IMR-90 (cell line): ENCODE measurements around the gene JAKMIP2. TPM values are rescaled to one million over a fixed set of nuclear protein-coding genes. Genes with fewer than 3 reads are reported as not detected.

Experiments used
- ATAC-seq: fragments of 200-7000 bp; cut with Tn5 transposase; 2 replicates; pipeline ENCODE4 v1.9.1; 2020; ENCODE audit warnings: low read depth, mild to moderate bottlenecking, moderate library complexity
- BruUV-seq: library from RNA; stranded (reverse); fragments of 400-500 nt; replicated peaks from 2 replicates; lab custom pipeline; 2021; lab: Mats Ljungman, UMichigan
- CTCF ChIA-PET: fragments of 300-600 bp; formaldehyde crosslinking; extraction: SDS; loops from one replicate; lab custom pipeline; 2021; ENCODE audit warnings: antibody characterized with exemption; lab: Yijun Ruan, JAX
- POLR2A ChIA-PET: fragments of 300-600 bp; sonication (Branson Sonifier 250); formaldehyde crosslinking; loops from one replicate; lab custom pipeline; 2022; ENCODE audit warnings: antibody characterized with exemption; ENCODE audit not compliant: unreplicated experiment; lab: Charles Lee
- DNase-seq: peaks from one replicate; pipeline ENCODE4 v3.0.0; 2013
- H2AFZ ChIP-seq: replicated peaks from 2 replicates; pipeline ENCODE3; 2013; ENCODE audit warnings: low read length, mild to moderate bottlenecking; ENCODE audit not compliant: poor library complexity
- H2AK5ac ChIP-seq: 2 replicates; pipeline ENCODE4 v1.6.1; 2013; ENCODE audit warnings: low read depth, low read length, inconsistent platforms
- H2AK9ac ChIP-seq: replicated peaks from 2 replicates; pipeline ENCODE3; 2013; ENCODE audit warnings: mild to moderate bottlenecking, low read depth, low read length, moderate library complexity; ENCODE audit not compliant: poor library complexity
- H2BK120ac ChIP-seq: 2 replicates; pipeline ENCODE4 v1.6.1; 2013; ENCODE audit warnings: low read depth, low read length, inconsistent platforms
- H2BK15ac ChIP-seq: 3 replicates; pipeline ENCODE4 v1.6.1; 2013; ENCODE audit warnings: low read depth, low read length, inconsistent platforms
- H2BK20ac ChIP-seq: 2 replicates; pipeline ENCODE4 v1.6.1; 2013; ENCODE audit warnings: low read depth, mild to moderate bottlenecking, inconsistent platforms, low read length, moderate library complexity
- H2BK5ac ChIP-seq: 2 replicates; pipeline ENCODE4 v1.6.1; 2013; ENCODE audit warnings: mild to moderate bottlenecking, low read depth, low read length, inconsistent platforms; ENCODE audit not compliant: poor library complexity, severe bottlenecking
- H3K14ac ChIP-seq: replicated peaks from 2 replicates; pipeline ENCODE4 v1.6.1; 2013; ENCODE audit warnings: low read depth, low read length, inconsistent platforms
- H3K18ac ChIP-seq: 2 replicates; pipeline ENCODE4 v1.6.1; 2013; ENCODE audit warnings: low read depth, low read length, control low read depth
- H3K23ac ChIP-seq: 2 replicates; pipeline ENCODE4 v1.6.1; 2013; ENCODE audit warnings: low read depth, low read length, inconsistent platforms
- H3K27ac ChIP-seq: 2 replicates; pipeline ENCODE4 v1.5.1; 2013; ENCODE audit warnings: mild to moderate bottlenecking, control low read depth, low read length; ENCODE audit not compliant: insufficient read depth
- H3K27me3 ChIP-seq: 2 replicates; pipeline ENCODE4 v1.6.1; 2013; ENCODE audit warnings: low read length; ENCODE audit not compliant: control insufficient read depth, insufficient read depth
- H3K36me3 ChIP-seq: 2 replicates; pipeline ENCODE4 v1.6.1; 2013; ENCODE audit warnings: low read length, mixed read lengths; ENCODE audit not compliant: control insufficient read depth, insufficient read depth
- H3K4ac ChIP-seq: 2 replicates; pipeline ENCODE4 v1.6.1; 2013; ENCODE audit warnings: low read depth, low read length, inconsistent platforms
- H3K4me1 ChIP-seq: 2 replicates; pipeline ENCODE4 v1.6.1; 2013; ENCODE audit warnings: low read length, mixed read lengths; ENCODE audit not compliant: control insufficient read depth, insufficient read depth
- H3K4me2 ChIP-seq: 2 replicates; pipeline ENCODE4 v1.6.1; 2013; ENCODE audit warnings: low read depth, mild to moderate bottlenecking, control low read depth, low read length, moderate library complexity
- H3K4me3 ChIP-seq: 2 replicates; pipeline ENCODE4 v1.5.1; 2013; ENCODE audit warnings: low read depth, mild to moderate bottlenecking, control low read depth, low read length, moderate library complexity; ENCODE audit not compliant: insufficient read depth
- H3K56ac ChIP-seq: 2 replicates; pipeline ENCODE4 v1.6.1; 2013; ENCODE audit warnings: low read length, inconsistent platforms; ENCODE audit not compliant: insufficient read depth; ENCODE audit errors: extremely low read depth
- H3K79me1 ChIP-seq, 2 experiments: 2 replicates each; pipeline ENCODE4 v1.6.1; 2013; ENCODE audit warnings: low read length in 2 of 2, inconsistent platforms in 1 of 2, low read depth in 1 of 2
- H3K9ac ChIP-seq: 2 replicates; pipeline ENCODE4 v1.6.1; 2013; ENCODE audit warnings: low read depth, low read length, control low read depth
- H3K9me1 ChIP-seq: 2 replicates; pipeline ENCODE4 v1.6.1; 2013; ENCODE audit warnings: low read length, inconsistent platforms; ENCODE audit not compliant: insufficient read depth
- H3K9me3 ChIP-seq: 2 replicates; pipeline ENCODE4 v1.6.1; 2013; ENCODE audit warnings: low read length; ENCODE audit not compliant: control insufficient read depth, insufficient read depth
- H4K20me1 ChIP-seq: 2 replicates; pipeline ENCODE4 v1.6.1; 2013; ENCODE audit warnings: low read length, inconsistent platforms; ENCODE audit not compliant: insufficient read depth
- H4K5ac ChIP-seq: 2 replicates; pipeline ENCODE4 v1.6.1; 2013; ENCODE audit warnings: mild to moderate bottlenecking, low read depth, low read length, control low read depth
- H4K8ac ChIP-seq, 2 experiments: 2 replicates each; pipeline ENCODE4 v1.6.1; 2013; ENCODE audit warnings: low read depth in 2 of 2, low read length in 2 of 2, control low read depth in 1 of 2, inconsistent platforms in 1 of 2
- H4K91ac ChIP-seq: 2 replicates; pipeline ENCODE4 v1.6.1; 2013; ENCODE audit warnings: low read depth, low read length, inconsistent platforms; ENCODE audit not compliant: insufficient read depth
- BHLHE40 ChIP-seq: fragments of 150-350 bp; IDR thresholded peaks from 2 replicates; pipeline ENCODE4 v1.6.1; 2016; ENCODE audit warnings: mild to moderate bottlenecking, low read depth, low read length
- CHD1 ChIP-seq: IDR thresholded peaks from 2 replicates; pipeline ENCODE4 v1.6.1; 2012; ENCODE audit warnings: low read depth, low read length, improper control_type of control experiment
- CTCF ChIP-seq: conservative IDR thresholded peaks from 2 replicates; pipeline ENCODE4 v1.5.1; 2012; ENCODE audit warnings: mild to moderate bottlenecking, low read depth, low read length, improper control_type of control experiment
- ELK1 ChIP-seq: fragments of 150-350 bp; IDR thresholded peaks from 2 replicates; pipeline ENCODE4 v1.6.1; 2016; ENCODE audit warnings: low read depth, mild to moderate bottlenecking, low read length, moderate library complexity, borderline replicate concordance
- FOS ChIP-seq: fragments of 150-350 bp; IDR thresholded peaks from 2 replicates; pipeline ENCODE4 v1.6.1; 2016; ENCODE audit warnings: low read depth, low read length
- MAFK ChIP-seq: IDR thresholded peaks from 2 replicates; pipeline ENCODE4 v1.6.1; 2012; ENCODE audit warnings: low read depth, low read length, improper control_type of control experiment
- MAZ ChIP-seq: IDR thresholded peaks from 2 replicates; pipeline ENCODE4 v1.6.1; 2012; ENCODE audit warnings: low read depth, mild to moderate bottlenecking, low read length, improper control_type of control experiment, moderate library complexity, borderline replicate concordance
- MXI1 ChIP-seq: IDR thresholded peaks from 2 replicates; pipeline ENCODE4 v1.6.1; 2012; ENCODE audit warnings: low read depth, mild to moderate bottlenecking, low read length, moderate library complexity, borderline replicate concordance
- NFE2L2 ChIP-seq: fragments of 150-350 bp; IDR thresholded peaks from 2 replicates; pipeline ENCODE4 v1.6.1; 2016; ENCODE audit warnings: low read depth, mild to moderate bottlenecking, low read length
- RAD21 ChIP-seq: IDR thresholded peaks from 2 replicates; pipeline ENCODE4 v1.6.1; 2012; ENCODE audit warnings: low read length, improper control_type of control experiment
- RFX5 ChIP-seq: IDR thresholded peaks from 2 replicates; pipeline ENCODE4 v1.8.0; 2012; ENCODE audit warnings: low read depth, mild to moderate bottlenecking, low read length, moderate library complexity
- SMC3 ChIP-seq: fragments of 150-350 bp; IDR thresholded peaks from 2 replicates; pipeline ENCODE4 v1.6.1; 2016; ENCODE audit warnings: low read depth, mild to moderate bottlenecking, antibody characterized with exemption, low read length, moderate library complexity
- USF2 ChIP-seq: fragments of 150-350 bp; IDR thresholded peaks from 2 replicates; pipeline ENCODE4 v1.6.1; 2017; ENCODE audit warnings: mild to moderate bottlenecking, antibody characterized with exemption, low read length, low read depth
- WGBS, 2 experiments: methylation state at CpG; one replicate each; pipeline versions ENCODE4 v1.1.5 to v1.1.7; 2013; ENCODE audit warnings: missing lambda C conversion rate in 2 of 2; ENCODE audit not compliant: insufficient read length in 1 of 2; ENCODE audit errors: extremely low coverage in 2 of 2; 5-methylcytosine and 5-hydroxymethylcytosine counted together
- dilution Hi-C: fragments of 300-500 bp; cut with HindIII; formaldehyde crosslinking; loops from one replicate; pipeline ENCODE4 v1.14.3; 2018; ENCODE audit warnings: low sequenced_read_pairs; ENCODE audit not compliant: unreplicated experiment
- in situ Hi-C: fragments of 300-500 bp; cut with MboI; formaldehyde crosslinking; loops from 3 replicates; pipeline ENCODE4 v1.14.3; 2019; ENCODE audit warnings: low sequenced_read_pairs, inconsistent platforms, mixed read lengths
- intact Hi-C: fragments of 100-400 bp; cut with micrococcal nuclease; formaldehyde crosslinking; loops from 2 replicates; pipeline ENCODE4 v1.10.0; 2022
- polyA plus RNA-seq, 3 experiments: library from polyadenylated mRNA; depleted of rRNA; stranded (reverse); fragments of >200 nt; gene quantifications; 2 replicates each; pipeline ENCODE4 v1.2.3, GENCODE V29; 2012; ENCODE audit warnings: low replicate concordance in 1 of 3
- total RNA-seq: library from RNA; depleted of rRNA; stranded (reverse); fragments of >200 nt; gene quantifications from 2 replicates; pipeline ENCODE4 v1.2.3, GENCODE V29; 2012

Gene JAKMIP2
- total and polyA plus RNA-seq, 2 of the 4 experiments (the other 2 are of a cell fraction), result under 0.01 TPM; not detected in 1

- H2BK5ac ChIP-seq, result no peak overlapping the region
- POLR2A ChIA-PET, result no interaction called here
- no peaks in the 10 kb centered on the region; the same call in 1 of the 2 replicates for H3K27me3 ChIP-seq
- no peak overlapping the region for H2AK5ac ChIP-seq
- H2AFZ ChIP-seq, result no peak overlapping the region
- no peak for DNase-seq
- H4K5ac ChIP-seq, result no peak overlapping the region
- H2BK120ac ChIP-seq, result no peak overlapping the region
- no peak overlapping the region for H3K14ac ChIP-seq
- H4K8ac ChIP-seq, result no peak overlapping the region
- ATAC-seq, result no peak
- H3K9me1 ChIP-seq, result no peaks in the 10 kb centered on the region
- no peak overlapping the region for H3K18ac ChIP-seq
- no peak overlapping the region for H3K4me2 ChIP-seq
- H3K9ac ChIP-seq, result no peak overlapping the region
- H3K4ac ChIP-seq, result no peak overlapping the region
- no peaks in the 10 kb centered on the region for H3K79me1 ChIP-seq
- TF ChIP-seq MAZ, result no peak
- TF ChIP-seq CHD1, result no peak
- no peak for TF ChIP-seq USF2
- TF ChIP-seq NFE2L2, result no peak
- TF ChIP-seq ELK1, result no peak
- no peak for TF ChIP-seq CTCF
- TF ChIP-seq FOS, result no peak
- TF ChIP-seq SMC3, result no peak
- TF ChIP-seq MXI1, result no peak
- TF ChIP-seq MAFK, result no peak
- no peak for TF ChIP-seq RFX5
- no peak for TF ChIP-seq RAD21
- no peak for TF ChIP-seq BHLHE40
- H2BK20ac ChIP-seq, result no peak overlapping the region
- H4K20me1 ChIP-seq, result no peaks in the 10 kb centered on the region
- no peaks in the 10 kb centered on the region for H3K9me3 ChIP-seq
- in situ Hi-C loops (no loop called here), dilution Hi-C loops (no loop called here), intact Hi-C loops (no loop called here)
- CTCF ChIA-PET, result no interaction called here
- no TSS peak for BruUV-seq
- H3K23ac ChIP-seq, result no peak overlapping the region
- H3K27ac ChIP-seq, result no peak overlapping the region
- H3K56ac ChIP-seq, result no peak overlapping the region
- no peak overlapping the region for H3K4me3 ChIP-seq
- H4K91ac ChIP-seq, result no peak overlapping the region
- H2AK9ac ChIP-seq, result no peak overlapping the region
- WGBS, 2 experiments, result no CpG with 5 or more reads among the region's 3 CpGs
- H2BK15ac ChIP-seq, result no peak overlapping the region
- H3K36me3 ChIP-seq, result no peaks in the 10 kb centered on the region
- no peaks in the 10 kb centered on the region for H3K4me1 ChIP-seq
Observed at GRCh38 chr5:147673266-147673665, 109.3 kb downstream of the JAKMIP2 start.
